GM12892 (cell line): ENCODE data around the gene HSPB8.

ENCODE experiments used
- DNase-seq: peaks from one replicate; pipeline ENCODE4 v3.0.0; 2011; ENCODE audit not compliant: insufficient read length
- FAIRE-seq: peaks from 2 replicates; lab custom pipeline; 2011; peaks lifted over from hg19 to GRCh38; lab: Jason Lieb, UNC
- POLR2A ChIP-seq: IDR thresholded peaks from 2 replicates; pipeline ENCODE4 v1.6.1; 2011; ENCODE audit warnings: low read depth, low read length, control low read depth
- POLR2AphosphoS5 ChIP-seq: IDR thresholded peaks from 2 replicates; pipeline ENCODE4 v1.6.1; 2011; ENCODE audit warnings: low read depth, low read length, control low read depth
- TAF1 ChIP-seq: IDR thresholded peaks from 2 replicates; pipeline ENCODE4 v1.6.1; 2011; ENCODE audit warnings: low read depth, mild to moderate bottlenecking, control low read depth, low read length, borderline replicate concordance

HSPB8 gene

GRCh38 chr12:119171691-119172425 lies 6.9 kb upstream of the HSPB8 start:
- TF ChIP-seq POLR2A = no peak
- no peak for TF ChIP-seq TAF1
- no peak for TF ChIP-seq POLR2AphosphoS5
- FAIRE-seq = no peak
- DNase-seq = no peak

GRCh38 chr12:119175081-119175480 lies 3.6 kb upstream of the HSPB8 start:
- TF ChIP-seq TAF1 (no peak), POLR2A (no peak), POLR2AphosphoS5 (no peak)
- DNase-seq (no peak), FAIRE-seq (no peak)

DNA sequence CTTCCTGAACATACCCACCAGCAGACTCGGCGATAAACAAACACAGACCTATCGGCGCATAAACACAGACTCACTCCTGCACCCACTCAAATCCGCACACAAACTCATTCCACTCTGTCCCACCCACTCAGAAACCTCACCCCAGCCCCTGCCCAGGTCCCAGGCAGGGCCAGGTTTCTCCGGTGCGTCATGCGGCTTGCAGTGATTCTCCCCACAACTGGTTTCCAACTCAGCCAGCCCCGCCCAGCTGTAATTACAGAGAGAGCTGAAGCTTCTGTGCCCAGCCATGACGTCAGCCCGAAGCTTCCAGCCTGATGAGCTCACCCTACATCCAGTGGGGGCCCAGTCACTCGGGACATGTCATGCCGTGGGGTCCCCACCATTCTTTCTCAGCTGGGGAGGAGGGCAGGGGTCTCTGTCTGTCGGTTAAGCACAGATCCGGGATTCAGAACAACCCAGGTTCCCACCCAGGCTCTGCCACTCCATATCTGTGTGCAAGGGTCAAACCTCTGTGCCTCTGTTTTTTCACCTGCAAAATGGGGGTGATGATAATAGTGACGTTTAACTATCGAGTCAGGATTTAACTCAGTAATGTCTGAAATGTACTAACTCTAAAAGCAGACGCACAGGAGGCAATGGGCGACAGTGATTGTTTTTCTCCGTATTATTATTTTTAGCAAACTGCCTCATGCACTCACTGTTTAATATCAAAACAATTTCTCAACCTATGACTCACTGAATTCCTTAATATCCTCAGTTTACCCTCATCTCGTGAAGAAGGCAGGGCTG lies 2.3 kb upstream of the HSPB8 start:
- TF ChIP-seq TAF1 (no peak), POLR2AphosphoS5 (no peak), POLR2A (no peak)
- DNase-seq (no peak), FAIRE-seq (no peak)

DNA sequence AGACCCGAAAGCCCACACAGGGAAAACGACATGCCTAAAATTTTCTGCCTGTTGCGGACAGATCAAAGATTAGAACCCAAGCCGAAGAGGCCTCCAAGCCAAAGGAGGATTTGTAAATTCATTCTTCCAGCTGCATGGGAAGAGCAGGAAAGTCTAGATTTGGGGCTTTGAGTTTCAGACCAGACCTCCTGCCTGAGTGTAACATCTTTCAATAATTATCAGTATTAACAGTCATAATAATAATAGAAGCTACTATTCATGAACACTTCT lies 1.7 kb upstream of the HSPB8 start:
- TF ChIP-seq POLR2AphosphoS5 (no peak), POLR2A (no peak), TAF1 (no peak)
- no peak for DNase-seq
- FAIRE-seq = no peak

GRCh38 chr12:119177724-119178380 lies 879 bp upstream of the HSPB8 start:
- no peak for TF ChIP-seq TAF1
- no peak for TF ChIP-seq POLR2AphosphoS5
- no peak for TF ChIP-seq POLR2A
- DNase-seq = no peak
- no peak for FAIRE-seq

GRCh38 chr12:119179335-119180021 lies 747 bp downstream of the HSPB8 start:
- TF ChIP-seq POLR2AphosphoS5 = no peak
- TF ChIP-seq TAF1 = no peak
- no peak for TF ChIP-seq POLR2A
- no peak for DNase-seq

DNA sequence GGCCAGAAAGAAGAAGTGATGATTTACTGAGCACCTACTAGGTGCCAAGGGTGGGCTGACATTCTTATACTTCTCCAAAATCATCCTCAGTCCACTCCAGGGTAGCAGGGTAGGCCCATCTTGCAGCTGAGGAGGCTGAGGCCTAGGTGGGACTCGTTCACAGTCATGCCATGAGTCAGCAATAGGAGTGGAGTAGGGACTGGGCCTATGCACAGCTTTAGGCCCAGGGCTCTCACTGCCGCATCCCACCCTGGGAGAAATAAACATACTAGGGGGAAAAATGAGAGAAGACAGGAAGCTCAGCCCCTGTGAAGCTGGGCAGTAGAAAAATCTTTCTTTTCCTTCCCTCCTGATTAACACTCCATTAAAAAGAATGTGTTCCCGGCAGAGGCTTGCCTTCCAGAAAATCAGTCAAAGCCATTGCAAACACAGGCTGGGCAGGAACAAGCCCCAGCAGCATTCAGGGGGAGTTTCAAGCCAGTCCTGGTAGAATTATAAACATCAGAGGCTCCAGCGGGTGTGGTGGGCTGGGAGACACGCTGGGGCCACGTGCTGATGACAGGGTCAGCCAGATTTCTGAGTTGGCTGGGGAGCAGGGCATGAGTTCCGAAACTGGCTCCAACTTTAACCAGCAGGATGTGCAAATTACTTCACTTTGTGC lies 1.8 kb downstream of the HSPB8 start:
- TF ChIP-seq TAF1 (no peak), POLR2AphosphoS5 (no peak), POLR2A (no peak)
- FAIRE-seq (peak; percentile 21), DNase-seq (no peak)

More at GRCh38 chr12:119179335-119180021, 747 bp downstream of the HSPB8 start:
- no peak for FAIRE-seq

DNA sequence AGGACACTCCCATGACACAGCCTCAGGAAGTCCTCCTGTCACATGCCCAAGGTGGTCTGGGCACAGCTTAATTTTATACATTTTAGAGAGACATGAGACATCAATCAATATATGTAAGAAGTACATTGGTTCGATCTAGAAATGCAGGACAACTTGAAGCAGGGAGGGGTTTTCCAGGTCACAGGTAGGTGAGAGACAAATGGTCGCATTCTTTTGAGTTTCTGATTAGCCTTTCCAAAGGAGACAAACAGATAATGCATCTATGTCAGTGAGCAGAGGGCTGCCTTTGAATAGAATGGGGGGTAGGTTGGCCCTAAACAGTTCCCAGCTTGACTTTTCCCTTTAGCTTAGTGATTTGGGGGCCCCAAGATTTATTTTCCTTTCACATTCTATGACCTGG lies 2.5 kb downstream of the HSPB8 start:
- TF ChIP-seq TAF1 (no peak), POLR2AphosphoS5 (no peak), POLR2A (no peak)
- FAIRE-seq (no peak), DNase-seq (no peak)

- FAIRE-seq (no peak), DNase-seq (no peak)
- no peak for TF ChIP-seq POLR2AphosphoS5
- no peak for TF ChIP-seq TAF1
- TF ChIP-seq POLR2A = no peak
Observed at GRCh38 chr12:119181944-119182343, 3.2 kb downstream of the HSPB8 start.

- FAIRE-seq (no peak), DNase-seq (no peak)
- TF ChIP-seq POLR2A (no peak), POLR2AphosphoS5 (no peak), TAF1 (no peak)
Observed at GRCh38 chr12:119182701-119183493, 4.2 kb downstream of the HSPB8 start.
